ENCODE data around the gene ME1. TPM values are rescaled to one million over a fixed set of nuclear protein-coding genes. Genes with fewer than 3 reads are reported as not detected.

Gene ME1
- total and polyA plus RNA-seq, 2 of the 13 experiments (the other 11 are each of a cell fraction or from before 2014, with no cell fraction given) = not detected

DNA sequence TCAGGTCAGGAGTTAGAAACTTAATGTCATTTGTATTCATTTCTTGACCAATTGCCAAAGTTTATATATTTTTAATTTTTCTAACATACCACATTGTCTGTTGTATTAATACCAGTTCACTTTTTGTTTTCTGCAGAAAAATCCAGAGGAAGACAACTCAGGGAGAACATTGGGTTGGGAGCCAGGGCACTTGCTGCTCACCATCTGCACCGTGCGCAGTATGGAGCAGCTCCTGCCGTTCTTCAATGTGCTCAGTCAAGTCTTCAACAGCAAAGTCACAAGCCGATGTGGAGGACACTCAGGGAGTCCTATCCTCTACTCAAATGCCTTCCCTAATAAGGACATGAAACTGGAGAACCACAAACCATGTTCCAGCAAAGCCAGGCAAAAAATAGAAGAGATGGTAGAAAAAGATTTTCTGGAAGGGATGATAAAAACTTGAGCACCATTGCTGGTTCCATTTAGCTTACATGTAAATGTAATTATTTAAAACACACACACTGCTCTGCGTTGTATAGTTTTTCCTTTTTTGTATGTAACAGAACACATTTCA lies 263.0 kb downstream of the ME1 start (continued):
- TF ChIP-seq, protein P1, sequence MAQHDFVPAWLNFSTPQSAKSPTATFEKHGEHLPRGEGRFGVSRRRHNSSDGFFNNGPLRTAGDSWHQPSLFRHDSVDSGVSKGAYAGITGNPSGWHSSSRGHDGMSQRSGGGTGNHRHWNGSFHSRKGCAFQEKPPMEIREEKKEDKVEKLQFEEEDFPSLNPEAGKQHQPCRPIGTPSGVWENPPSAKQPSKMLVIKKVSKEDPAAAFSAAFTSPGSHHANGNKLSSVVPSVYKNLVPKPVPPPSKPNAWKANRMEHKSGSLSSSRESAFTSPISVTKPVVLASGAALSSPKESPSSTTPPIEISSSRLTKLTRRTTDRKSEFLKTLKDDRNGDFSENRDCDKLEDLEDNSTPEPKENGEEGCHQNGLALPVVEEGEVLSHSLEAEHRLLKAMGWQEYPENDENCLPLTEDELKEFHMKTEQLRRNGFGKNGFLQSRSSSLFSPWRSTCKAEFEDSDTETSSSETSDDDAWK (CRISPR knock-in tag; IDR thresholded peaks at IDR 0.05) = no peak
- TF ChIP-seq CCDC6 (CRISPR knock-in tag; IDR thresholded peaks at IDR 0.05) = no peak

Other genes starting within 250 kb of the ME1 start
- 163 and 231 TPM in 2 replicates for gene PGM3, start 237.8 kb downstream of the ME1 start, total RNA-seq (2016; rRNA removed; fragmentation: Illumina TruSeq; extraction: Trizol)
- 54.2 and 72.5 TPM in 2 replicates for gene PGM3, start 237.8 kb downstream of the ME1 start, polyA plus RNA-seq (2011; rRNA removed)
- 5.3 and 6.9 TPM in 2 replicates for gene RWDD2A, start 237.7 kb downstream of the ME1 start, total RNA-seq (2016; rRNA removed; fragmentation: Illumina TruSeq; extraction: Trizol)
- gene RWDD2A, start 237.7 kb downstream of the ME1 start, polyA plus RNA-seq (2011; rRNA removed) = 6.6 and 8.1 TPM in 2 replicates
- gene PRSS35, start 81.5 kb upstream of the ME1 start, total RNA-seq (2016; rRNA removed; fragmentation: Illumina TruSeq; extraction: Trizol) = not detected in 2 replicates
- not detected in 2 replicates for gene PRSS35, start 81.5 kb upstream of the ME1 start, polyA plus RNA-seq (2011; rRNA removed)